T-helper 2 cell treated with Interferon-gamma antibody and Interleukin-4, amounts not matched to agents 100 ng/mL and 5 ng/mL, for 36 hours (primary cell): ENCODE measurements around the gene CDC42. TPM values are rescaled to one million over a fixed set of nuclear protein-coding genes. Genes with fewer than 3 reads are reported as not detected.
"Not testable (repeated sequence)": the region's sequence is repeated elsewhere in the genome, so short reads cannot be mapped to it uniquely, and the experiment has no call there.

Experiments
- intact Hi-C: fragments of 100-400 bp; cut with micrococcal nuclease; formaldehyde crosslinking; loops from one replicate; pipeline ENCODE4 v1.15.1; 2023
- total RNA-seq: library from RNA; stranded (reverse); gene quantifications from 2 replicates; pipeline ENCODE4 v1.2.3, GENCODE V29; 2022

Gene CDC42
- total RNA-seq: 395 and 398 TPM in 2 replicates

- intact Hi-C loops: loop anchor here (1.0 to 10.0 kb wide), 4 partner anchors 12 to 269 kb away; partner anchors contain the start of gene USP48
Observed at GRCh38 chr1:22052115-22053016, at the start of gene CDC42. TSS of gene CDC42 (plus strand) at chr1:22052709. CDS start at chr1:22078479, 25,770 bp downstream.

- intact Hi-C loops: not testable (repeated sequence)
Observed at GRCh38 chr1:22002875-22003274, 49.6 kb upstream of the CDC42 start.

DNA sequence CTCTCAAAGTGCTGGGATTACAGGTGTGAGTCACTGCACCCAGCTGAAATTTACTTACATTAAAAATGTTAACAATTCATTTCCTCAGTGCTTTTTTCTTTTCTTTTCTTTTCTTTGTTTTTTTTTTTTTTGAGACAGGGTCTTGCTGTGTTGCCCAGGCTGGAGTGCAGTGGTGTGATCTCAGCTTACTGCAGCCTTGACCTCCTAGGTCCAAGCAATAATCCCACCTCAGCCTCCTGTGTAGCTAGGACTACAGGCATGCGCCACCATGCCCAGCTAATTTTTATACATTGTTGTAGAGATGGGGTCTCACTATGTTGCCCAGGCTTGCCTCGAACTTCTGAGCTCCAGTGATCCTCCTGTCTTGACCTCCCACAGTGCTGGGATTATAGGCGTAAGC lies 48.5 kb upstream of the CDC42 start:
- intact Hi-C loops: not testable (repeated sequence)

DNA sequence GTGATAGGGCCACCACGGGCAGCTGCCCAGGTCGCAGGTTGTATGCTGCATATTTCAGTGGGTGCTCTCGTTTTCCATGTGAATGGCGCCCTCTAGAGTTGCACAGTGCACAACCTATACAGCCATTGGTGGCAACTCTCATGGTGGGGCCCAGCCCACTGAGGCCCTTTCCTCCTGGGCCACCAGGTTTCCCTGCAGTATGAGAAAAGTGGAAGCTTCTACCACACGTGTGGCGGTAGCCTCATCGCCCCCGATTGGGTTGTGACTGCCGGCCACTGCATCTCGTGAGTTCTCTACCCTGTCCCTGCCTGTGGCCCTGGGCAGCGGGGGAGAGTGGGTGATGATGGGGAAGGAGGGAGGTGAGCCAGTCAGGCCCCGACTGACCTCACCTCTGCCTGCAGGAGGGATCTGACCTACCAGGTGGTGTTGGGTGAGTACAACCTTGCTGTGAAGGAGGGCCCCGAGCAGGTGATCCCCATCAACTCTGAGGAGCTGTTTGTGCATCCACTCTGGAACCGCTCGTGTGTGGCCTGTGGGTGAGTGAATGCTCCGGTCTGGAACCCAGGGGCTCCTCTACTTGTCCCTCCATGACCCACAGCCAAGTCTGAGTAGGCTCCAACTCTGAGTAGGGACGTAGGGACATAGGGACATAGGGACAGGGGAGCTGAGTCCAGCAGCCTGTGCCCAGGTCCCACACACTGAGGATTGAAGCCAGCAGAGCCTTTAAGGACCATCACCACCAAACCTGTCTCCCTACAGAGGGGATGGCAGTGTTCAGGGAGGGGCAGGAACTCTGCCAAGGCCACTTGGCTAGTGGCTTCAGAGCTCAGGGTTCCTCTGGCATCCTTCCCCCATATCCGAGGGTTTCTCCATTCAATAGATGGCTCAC lies 47.0 kb upstream of the CDC42 start:
- intact Hi-C loops: not testable (repeated sequence)

DNA sequence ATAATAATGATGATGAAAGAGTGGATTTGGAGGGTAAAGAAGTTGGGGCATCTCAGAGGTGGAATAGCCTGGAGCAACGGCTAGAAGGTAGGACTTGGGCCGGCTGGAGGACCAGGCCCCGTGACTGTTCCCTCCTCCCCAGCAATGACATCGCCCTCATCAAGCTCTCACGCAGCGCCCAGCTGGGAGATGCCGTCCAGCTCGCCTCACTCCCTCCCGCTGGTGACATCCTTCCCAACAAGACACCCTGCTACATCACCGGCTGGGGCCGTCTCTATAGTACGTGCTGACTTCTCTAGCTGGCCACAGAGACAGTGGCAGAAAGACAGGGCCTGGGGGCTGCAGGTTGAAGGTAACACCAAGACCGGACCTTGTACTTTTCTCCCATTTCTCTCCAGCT lies 45.8 kb upstream of the CDC42 start:
- intact Hi-C loops: not testable (repeated sequence)

GRCh38 chr1:22007262-22007661 lies 45.2 kb upstream of the CDC42 start:
- intact Hi-C loops: not testable (repeated sequence)

GRCh38 chr1:22009566-22009965 lies 42.9 kb upstream of the CDC42 start:
- intact Hi-C loops: loop anchor here (2.0 kb wide), 1 partner anchor 23 kb away; no protein-coding TSS in a partner anchor

DNA sequence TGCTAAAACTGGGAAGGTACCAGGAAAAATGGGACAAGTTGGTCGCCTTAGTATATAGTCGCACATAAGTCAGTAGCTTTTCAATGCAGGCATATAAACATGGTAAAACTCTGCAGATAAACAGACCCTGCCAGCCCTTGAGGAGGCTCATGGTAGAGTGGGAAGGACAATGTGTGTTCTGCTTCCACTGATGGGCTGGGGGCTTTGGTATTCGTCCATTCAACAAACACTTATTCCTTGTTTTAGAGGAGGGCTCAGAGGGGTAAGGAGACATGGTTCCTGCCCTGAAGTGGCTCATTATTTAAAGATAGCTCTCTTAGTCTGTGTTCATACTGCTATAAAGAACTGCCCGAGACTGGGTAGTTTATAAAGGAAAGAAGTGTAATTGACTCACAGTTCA lies 39.8 kb upstream of the CDC42 start:
- intact Hi-C loops: not testable (repeated sequence)

DNA sequence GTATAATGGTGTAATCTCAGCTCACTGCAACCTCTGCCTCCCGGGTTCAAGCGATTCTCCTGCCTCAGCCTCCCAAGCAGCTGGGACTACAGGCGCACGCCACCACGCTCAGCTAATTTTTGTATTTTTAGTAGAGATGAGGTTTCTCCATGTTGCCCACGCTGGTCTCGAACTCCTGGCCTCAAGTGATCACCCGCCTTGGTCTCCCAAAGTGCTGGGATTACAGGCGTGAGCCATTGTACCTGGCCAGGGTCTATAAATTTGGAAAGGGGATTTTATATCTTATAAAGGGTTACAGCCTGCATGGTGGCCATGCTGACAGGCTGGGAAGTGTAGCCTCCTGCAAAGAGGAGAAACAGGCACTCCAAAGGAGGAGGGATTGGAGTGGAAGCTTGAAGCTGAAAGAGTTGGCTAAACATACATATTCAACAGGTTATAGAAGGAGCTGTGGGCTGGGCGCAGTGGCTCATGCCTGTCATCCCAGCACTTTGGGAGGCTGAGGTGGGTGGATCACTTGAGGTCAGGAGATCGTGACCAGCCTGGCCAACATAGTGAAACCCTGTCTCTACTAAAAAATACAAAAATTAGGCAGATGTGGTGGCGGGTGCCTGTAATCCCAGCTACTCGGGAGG lies 37.8 kb upstream of the CDC42 start:
- intact Hi-C loops: not testable (repeated sequence)

DNA sequence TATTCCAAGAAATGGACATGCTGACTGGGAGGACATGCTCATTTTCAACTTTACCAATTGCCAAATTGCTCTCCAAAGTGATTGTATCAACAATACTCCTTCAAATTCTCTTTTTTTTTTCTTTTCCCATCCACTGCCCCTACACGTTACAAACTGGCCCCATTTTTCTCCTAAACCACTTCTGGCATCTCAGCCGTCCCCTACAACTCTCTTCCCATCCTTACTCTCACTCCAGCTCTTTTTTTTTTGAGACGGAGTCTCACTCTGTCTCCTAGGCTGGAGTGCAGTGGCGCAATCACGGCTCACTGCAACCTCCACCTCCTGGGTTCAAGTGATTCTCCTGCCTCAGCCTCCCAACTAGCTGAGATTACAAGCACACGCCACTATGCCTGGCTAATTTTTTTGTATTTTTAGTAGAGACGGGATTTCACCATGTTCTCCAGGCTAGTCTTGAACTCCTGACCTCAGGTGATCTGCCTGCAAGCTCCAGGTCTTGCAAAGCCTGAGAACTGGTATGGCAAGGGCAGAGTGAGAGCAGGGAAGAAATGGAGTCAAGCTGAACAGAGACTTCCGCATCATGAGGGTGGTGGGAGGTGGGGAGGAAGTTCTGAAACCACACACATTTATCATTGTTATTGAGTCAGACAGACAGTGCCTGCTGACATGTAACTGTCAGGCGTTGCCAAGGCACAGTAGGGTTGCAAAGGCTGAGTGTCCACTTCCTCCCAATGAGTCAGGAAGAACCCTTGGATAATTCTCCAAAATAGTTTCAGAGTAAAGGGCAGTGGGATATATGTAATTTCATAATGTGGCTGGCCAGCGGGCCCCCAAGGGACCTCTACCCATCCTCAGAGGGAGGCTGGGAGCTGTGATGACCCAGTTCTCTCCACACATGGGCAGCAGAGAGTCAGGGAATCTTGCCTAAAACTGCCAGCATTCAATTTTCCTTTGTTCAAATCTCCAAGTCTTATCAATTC lies 33.6 kb upstream of the CDC42 start:
- intact Hi-C loops: loop anchor here (1.0 kb wide), 1 partner anchor 86 kb away; no protein-coding TSS in a partner anchor

DNA sequence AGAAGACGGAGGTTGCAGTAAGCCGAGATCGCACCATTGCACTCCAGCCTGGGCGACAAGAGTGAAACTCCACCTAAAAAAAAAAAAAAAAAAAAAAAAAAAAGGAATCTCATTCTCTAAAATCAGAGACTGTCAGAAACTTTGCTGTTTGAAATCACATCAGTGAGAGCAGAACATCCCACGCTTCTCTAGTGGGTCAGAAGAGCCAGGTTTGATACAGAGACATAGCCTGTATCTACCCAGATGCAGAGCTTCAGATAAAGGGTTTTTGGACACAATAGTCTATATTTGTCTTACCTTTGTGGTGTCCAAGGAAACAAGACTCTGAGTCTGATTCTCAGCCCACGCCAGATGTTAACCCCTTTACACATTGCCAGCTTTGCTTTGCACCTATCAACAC lies 31.4 kb upstream of the CDC42 start:
- intact Hi-C loops: no loop called here

GRCh38 chr1:22024485-22025367 lies 27.8 kb upstream of the CDC42 start:
- intact Hi-C loops: loop anchor here (1.0 to 2.0 kb wide), 4 partner anchors 15 to 242 kb away; partner anchors contain the start of gene CDC42

DNA sequence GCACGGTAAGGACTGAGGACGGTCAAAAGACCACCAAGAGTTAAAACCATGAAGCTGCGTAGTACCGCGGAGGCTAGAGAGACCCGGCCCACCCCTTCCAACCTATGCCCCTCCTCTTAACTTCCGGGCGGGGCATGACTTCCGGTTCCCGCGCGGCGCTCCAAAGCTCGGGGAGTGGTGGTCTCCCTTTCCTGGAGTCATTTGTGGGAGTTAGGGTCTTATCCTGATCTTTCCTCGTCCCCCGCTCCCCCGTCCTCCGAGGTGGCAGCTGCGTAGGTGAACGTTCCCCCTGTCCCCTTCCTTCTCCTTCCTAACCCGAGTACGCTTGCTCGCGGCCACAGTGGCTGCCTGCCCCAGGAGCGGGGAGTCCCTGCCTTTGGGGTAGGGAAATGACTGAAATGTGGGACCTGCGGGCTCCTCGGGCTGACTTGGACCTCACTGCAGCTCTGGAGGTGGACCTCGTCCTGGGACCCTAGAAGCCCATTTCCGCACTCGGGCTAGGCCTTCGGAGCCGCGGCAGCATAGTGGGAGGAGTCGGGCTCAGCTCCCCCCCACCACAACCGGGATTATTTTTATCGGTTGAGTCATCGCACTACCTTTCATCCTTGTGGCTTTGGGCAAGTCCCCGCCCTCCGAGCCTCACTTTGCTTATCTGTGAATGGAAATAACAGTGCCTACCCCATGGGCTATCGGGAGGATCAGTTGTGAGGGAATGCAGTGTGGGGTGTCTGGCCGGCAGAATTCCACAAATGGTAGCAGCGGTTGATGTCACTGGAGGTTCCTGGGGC lies 26.9 kb upstream of the CDC42 start:
- intact Hi-C loops: loop anchor here (1.0 to 2.0 kb wide), 4 partner anchors 14 to 243 kb away; partner anchors contain the start of gene CDC42

DNA sequence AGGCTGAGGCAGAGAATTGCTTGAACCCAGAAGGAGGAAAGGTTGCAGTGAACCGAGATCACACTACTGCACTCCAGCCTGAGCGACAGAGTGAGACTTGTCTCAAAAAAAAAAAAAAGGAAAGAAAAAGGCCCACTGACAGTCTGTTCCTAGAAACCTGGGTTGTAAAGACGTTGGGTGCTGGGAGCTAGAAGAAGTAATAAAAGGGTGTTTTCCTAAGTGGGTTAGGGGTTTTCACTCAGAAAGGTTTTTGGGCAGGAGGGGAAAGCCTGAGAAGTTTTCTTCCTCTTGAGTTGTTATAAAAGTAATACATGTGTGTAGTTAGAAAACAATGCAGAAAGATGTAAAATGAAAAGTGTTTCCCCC lies 25.6 kb upstream of the CDC42 start:
- intact Hi-C loops: no loop called here

- intact Hi-C loops: no loop called here
Observed at GRCh38 chr1:22030057-22030456, 22.5 kb upstream of the CDC42 start.

- intact Hi-C loops: no loop called here
Observed at GRCh38 chr1:22030473-22030872, 22.0 kb upstream of the CDC42 start.

DNA sequence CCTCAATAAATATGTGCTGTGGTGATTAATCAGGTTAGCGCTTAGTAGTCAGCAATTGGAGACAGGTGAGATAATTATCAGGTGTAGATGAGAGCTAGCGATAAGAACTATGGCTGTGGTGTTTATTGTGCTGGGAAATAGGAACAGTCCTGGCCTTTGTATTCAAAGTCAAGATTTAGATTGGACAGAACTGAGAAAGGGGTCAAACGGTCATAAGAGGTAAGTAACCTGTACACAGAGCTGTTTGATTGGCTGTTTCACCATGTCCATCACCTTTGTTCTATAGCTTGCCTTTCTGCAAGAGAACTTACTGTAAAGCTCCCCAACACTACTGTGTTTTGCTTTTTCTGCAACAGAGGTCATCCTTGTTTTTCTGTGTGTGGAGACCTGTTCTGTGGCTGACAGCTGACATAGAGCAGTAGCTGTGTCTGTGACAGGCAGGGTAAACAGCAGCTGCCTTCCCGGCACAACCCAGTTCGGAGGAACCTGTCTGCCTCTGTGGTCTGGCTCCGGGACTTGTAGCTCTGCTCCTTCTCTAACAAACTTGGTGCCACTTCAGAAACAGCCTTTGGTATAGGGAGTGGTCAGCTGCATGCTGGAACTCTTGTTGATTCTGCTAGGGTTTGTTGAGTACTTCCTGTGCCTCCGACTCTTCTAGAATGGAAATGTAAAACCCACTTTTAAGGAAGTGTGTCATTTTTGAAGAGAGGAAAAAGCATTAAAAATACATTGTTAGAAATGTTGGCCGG lies 21.1 kb upstream of the CDC42 start:
- intact Hi-C loops: no loop called here

DNA sequence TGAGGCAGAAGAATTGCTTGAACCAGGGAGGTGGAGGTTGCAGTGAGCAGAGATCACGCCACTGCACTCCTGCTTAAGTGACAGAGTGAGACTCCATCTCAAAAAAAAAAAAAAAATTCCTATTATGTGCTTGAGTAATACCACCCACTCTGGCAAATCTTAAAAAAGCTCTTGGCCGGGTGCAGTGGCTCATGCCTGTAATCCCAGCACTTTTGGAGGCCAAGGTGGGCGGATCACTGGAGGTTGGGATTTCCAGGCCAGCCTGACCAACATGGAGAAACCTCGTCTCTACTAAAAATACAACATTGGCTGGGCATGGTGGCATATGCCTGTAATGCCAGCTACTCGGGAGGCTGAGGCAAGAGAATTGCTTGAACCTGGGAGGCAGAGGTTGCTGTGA lies 17.7 kb upstream of the CDC42 start:
- intact Hi-C loops: not testable (repeated sequence)
